Peyer's patch (tissue), 4 donors: ENCODE data around the gene MARK3. TPM values are rescaled to one million over a fixed set of nuclear protein-coding genes. Genes with fewer than 3 reads are reported as not detected.

Source experiments
- DNase-seq, 3 donors: peaks; one replicate each; pipeline ENCODE4 v3.0.0-alpha.2; 2017 to 2019
- H3K27ac ChIP-seq, 4 donors: fragments of 200-600 bp; sonication (generic); one replicate each; pipeline ENCODE4 v1.5.1; 2016 to 2019
- H3K27me3 ChIP-seq, 2 donors: fragments of 200-600 bp; sonication (generic); one replicate each; pipeline ENCODE4 v1.5.1; 2019
- H3K36me3 ChIP-seq, 3 donors: fragments of 200-600 bp; sonication (generic); one replicate each; pipeline ENCODE4 v1.5.1; 2016 to 2019
- H3K4me1 ChIP-seq, 4 donors: fragments of 200-600 bp; sonication (generic); one replicate each; pipeline ENCODE4 v1.5.1; 2016 to 2019
- H3K4me3 ChIP-seq, 4 donors: fragments of 200-600 bp; sonication (generic); 1 replicate in 3 of 4; 2 replicates in 1 of 4; pipeline ENCODE4 v1.5.1; 2016 to 2019; ENCODE audit warnings: mild to moderate bottlenecking in 1 of 4
- H3K9me3 ChIP-seq, 4 donors: fragments of 200-600 bp; sonication (generic); one replicate each; pipeline ENCODE4 v1.5.1; 2016 to 2019; ENCODE audit warnings: mild to moderate bottlenecking in 1 of 4
- CTCF ChIP-seq, 6 experiments: fragments of 450-650 bp in 4 of 6; fragments of 200-600 bp in 2 of 6; sonication (generic) in 1 of 6; IDR thresholded peaks; one replicate each; pipeline ENCODE4 v1.5.1; 2017 to 2019; ENCODE audit warnings: antibody characterized with exemption in 6 of 6, mild to moderate bottlenecking in 3 of 6, moderate library complexity in 1 of 6
- POLR2A ChIP-seq, 2 donors: fragments of 450-650 bp; IDR thresholded peaks; one replicate each; pipeline ENCODE4 v1.5.1; 2017; ENCODE audit warnings: antibody characterized with exemption in 2 of 2, mild to moderate bottlenecking in 2 of 2, moderate library complexity in 2 of 2
- total RNA-seq, 4 donors: library from RNA; depleted of rRNA; stranded (reverse); fragments of >200 nt; gene quantifications; one replicate each; pipeline ENCODE4 v1.1.0, GENCODE V29; 2016

The MARK3 gene
- total RNA-seq, 4 donors from 2014 or later, result 76.0 to 196 (median 99.5) TPM

GRCh38 chr14:103432627-103433026 is 47.4 kb downstream of the MARK3 start:
- Histone ChIP-seq H3K4me3 (no peak overlapping the region), H3K9me3 (no peaks in the 10 kb centered on the region), H3K4me1 (peaks cover 0 to 7% (median 0%) of the 10 kb centered on the region in 4 donors), H3K36me3 (no peaks in the 10 kb centered on the region), H3K27ac (no peak overlapping the region), H3K27me3 (no peaks in the 10 kb centered on the region)
- no peak for TF ChIP-seq CTCF (IDR thresholded peaks at IDR 0.05)
- TF ChIP-seq POLR2A (IDR thresholded peaks at IDR 0.05), result no peak
- no peak for DNase-seq

GRCh38 chr14:103433916-103434563 is 48.8 kb downstream of the MARK3 start:
- H3K4me1 ChIP-seq, result no peaks in the 10 kb centered on the region
- no peak overlapping the region for H3K27ac ChIP-seq
- DNase-seq, result no peak
- TF ChIP-seq POLR2A (IDR thresholded peaks at IDR 0.05), result no peak
- no peak for TF ChIP-seq CTCF (IDR thresholded peaks at IDR 0.05)
- no peak overlapping the region for H3K4me3 ChIP-seq
- no peaks in the 10 kb centered on the region for H3K27me3 ChIP-seq
- no peaks in the 10 kb centered on the region for H3K36me3 ChIP-seq
- H3K9me3 ChIP-seq, result no peaks in the 10 kb centered on the region

- H3K4me3 ChIP-seq, result no peak overlapping the region
- H3K27ac ChIP-seq, result no peak overlapping the region
- TF ChIP-seq POLR2A (IDR thresholded peaks at IDR 0.05), result no peak
- no peak for TF ChIP-seq CTCF (IDR thresholded peaks at IDR 0.05)
- DNase-seq, result no peak
- no peaks in the 10 kb centered on the region for H3K27me3 ChIP-seq
- H3K36me3 ChIP-seq, result no peaks in the 10 kb centered on the region
- H3K4me1 ChIP-seq, result no peaks in the 10 kb centered on the region
- no peaks in the 10 kb centered on the region for H3K9me3 ChIP-seq
Measured at GRCh38 chr14:103434868-103435442, 49.7 kb downstream of the MARK3 start.

GRCh38 chr14:103436533-103436932 is 51.3 kb downstream of the MARK3 start:
- H3K36me3 ChIP-seq, result no peaks in the 10 kb centered on the region
- no peak for DNase-seq
- no peak overlapping the region for H3K27ac ChIP-seq
- H3K4me3 ChIP-seq, result no peak overlapping the region
- TF ChIP-seq POLR2A (IDR thresholded peaks at IDR 0.05) (no peak), CTCF (IDR thresholded peaks at IDR 0.05) (no peak)
- H3K27me3 ChIP-seq, result no peaks in the 10 kb centered on the region
- H3K9me3 ChIP-seq, result no peaks in the 10 kb centered on the region
- no peaks in the 10 kb centered on the region for H3K4me1 ChIP-seq

GRCh38 chr14:103442288-103442687 is 57.1 kb downstream of the MARK3 start:
- Histone ChIP-seq H3K9me3 (no peaks in the 10 kb centered on the region), H3K36me3 (no peaks in the 10 kb centered on the region), H3K4me3 (no peak overlapping the region), H3K27me3 (no peaks in the 10 kb centered on the region), H3K27ac (no peak overlapping the region), H3K4me1 (no peaks in the 10 kb centered on the region)
- no peak for DNase-seq
- no peak for TF ChIP-seq CTCF (IDR thresholded peaks at IDR 0.05)
- TF ChIP-seq POLR2A (IDR thresholded peaks at IDR 0.05), result no peak
